ENCODE results near the gene CPSF4. TPM values are rescaled to one million over a fixed set of nuclear protein-coding genes. Genes with fewer than 3 reads are reported as not detected.

CPSF4 gene
- total and polyA plus RNA-seq, 11 donors = 12.7 to 24.8 (median 16.4) TPM

- Histone ChIP-seq H3K4me1 (peaks cover 8 to 60% (median 35%) of the 10 kb centered on the region in 12 donors), H3K4me3 (no peak overlapping the region), H3K27ac (peak overlapping the region in 1 of 12 donors; percentile 10), H3K27me3 (no peaks in the 10 kb centered on the region), H3K9me3 (no peaks in the 10 kb centered on the region), H3K36me3 (peaks cover 0 to 74% (median 61%) of the 10 kb centered on the region in 9 donors)
- intact Hi-C loops (cut with DNase I) = no loop called here
- DNase-seq (no peak), ATAC-seq (peak in 3 of 4 donors; percentile 3 to 19 (median 12))
- WGBS, 4 donors = 55 to 69% (median 65%) methylated on average over 11 of the region's 11 CpGs
- TF ChIP-seq POLR2A (IDR thresholded peaks at IDR 0.05) = no peak
- TF ChIP-seq, protein P1, sequence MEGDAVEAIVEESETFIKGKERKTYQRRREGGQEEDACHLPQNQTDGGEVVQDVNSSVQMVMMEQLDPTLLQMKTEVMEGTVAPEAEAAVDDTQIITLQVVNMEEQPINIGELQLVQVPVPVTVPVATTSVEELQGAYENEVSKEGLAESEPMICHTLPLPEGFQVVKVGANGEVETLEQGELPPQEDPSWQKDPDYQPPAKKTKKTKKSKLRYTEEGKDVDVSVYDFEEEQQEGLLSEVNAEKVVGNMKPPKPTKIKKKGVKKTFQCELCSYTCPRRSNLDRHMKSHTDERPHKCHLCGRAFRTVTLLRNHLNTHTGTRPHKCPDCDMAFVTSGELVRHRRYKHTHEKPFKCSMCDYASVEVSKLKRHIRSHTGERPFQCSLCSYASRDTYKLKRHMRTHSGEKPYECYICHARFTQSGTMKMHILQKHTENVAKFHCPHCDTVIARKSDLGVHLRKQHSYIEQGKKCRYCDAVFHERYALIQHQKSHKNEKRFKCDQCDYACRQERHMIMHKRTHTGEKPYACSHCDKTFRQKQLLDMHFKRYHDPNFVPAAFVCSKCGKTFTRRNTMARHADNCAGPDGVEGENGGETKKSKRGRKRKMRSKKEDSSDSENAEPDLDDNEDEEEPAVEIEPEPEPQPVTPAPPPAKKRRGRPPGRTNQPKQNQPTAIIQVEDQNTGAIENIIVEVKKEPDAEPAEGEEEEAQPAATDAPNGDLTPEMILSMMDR (IDR thresholded peaks at IDR 0.05) = no peak
Measured at GRCh38 chr7:99460651-99461050, 21.9 kb downstream of the CPSF4 start.

GRCh38 chr7:99461221-99461620 is 22.5 kb downstream of the CPSF4 start:
- H3K36me3 ChIP-seq = peaks cover 0 to 70% (median 55%) of the 10 kb centered on the region in 9 donors

GRCh38 chr7:99465421-99465768 is 26.7 kb downstream of the CPSF4 start:
- Histone ChIP-seq H3K27ac (peak overlapping the region; percentile 77 to 96 (median 92)), H3K4me3 (peak overlapping the region; percentile 64 to 96 (median 82)), H3K4me1 (peaks cover 8 to 58% (median 29%) of the 10 kb centered on the region in 12 donors), H3K9me3 (no peaks in the 10 kb centered on the region), H3K36me3 (peaks cover 0 to 28% (median 15%) of the 10 kb centered on the region in 9 donors), H3K27me3 (no peaks in the 10 kb centered on the region)
- peak in 2 of 4 donors; percentile 4 to 25 for ATAC-seq
- 0 to 10% (median 5%) methylated on average over 9 of the region's 9 CpGs for WGBS, 4 donors
- intact Hi-C loops (cut with DNase I) = loop anchor here in 2 of 10 donors (2.0 to 5.0 kb wide), 2 partner anchors 25 to 37 kb away; partner anchors contain the start of genes ZKSCAN5 (in 1 of the 2) and ZNF394 (in 1 of the 2)
- no peak for DNase-seq
- TF ChIP-seq, protein P1 (IDR thresholded peaks at IDR 0.05) = no peak
- no peak for TF ChIP-seq POLR2A (IDR thresholded peaks at IDR 0.05)

More at GRCh38 chr7:99461221-99461620, 22.5 kb downstream of the CPSF4 start:
- no peak for DNase-seq
- Histone ChIP-seq H3K27me3 (no peaks in the 10 kb centered on the region), H3K9me3 (no peaks in the 10 kb centered on the region), H3K4me1 (peaks cover 8 to 61% (median 36%) of the 10 kb centered on the region in 12 donors), H3K27ac (no peak overlapping the region), H3K4me3 (no peak overlapping the region)
- WGBS, 4 donors = 91 to 94% (median 93%) methylated on average over 2 of the region's 2 CpGs
- TF ChIP-seq, protein P1 (IDR thresholded peaks at IDR 0.05) = no peak
- no peak for TF ChIP-seq POLR2A (IDR thresholded peaks at IDR 0.05)
- no peak for ATAC-seq
- intact Hi-C loops (cut with DNase I) = no loop called here

- no peak overlapping the region for H3K27ac ChIP-seq
- peaks cover 0 to 40% (median 21%) of the 10 kb centered on the region in 12 donors for H3K4me1 ChIP-seq
- no peaks in the 10 kb centered on the region for H3K27me3 ChIP-seq
- peaks cover 0 to 9% (median 5%) of the 10 kb centered on the region in 9 donors for H3K36me3 ChIP-seq
- no peaks in the 10 kb centered on the region for H3K9me3 ChIP-seq
- intact Hi-C loops (cut with DNase I) = loop anchor here in 1 of 10 donors (5.0 kb wide), 1 partner anchor 34 kb away; the partner anchor contains the start of genes ZKSCAN5 and ZNF394
- H3K4me3 ChIP-seq = no peak overlapping the region
- 79 to 89% (median 86%) methylated on average over 18 to 29 of the region's 29 CpGs for WGBS, 4 donors
- DNase-seq (no peak), ATAC-seq (no peak)
- TF ChIP-seq, protein P1 (IDR thresholded peaks at IDR 0.05) = no peak
- no peak for TF ChIP-seq POLR2A (IDR thresholded peaks at IDR 0.05)
Measured at GRCh38 chr7:99468336-99468918, 29.7 kb downstream of the CPSF4 start.
